ENCODE measurements around the gene PLCH1. TPM values are rescaled to one million over a fixed set of nuclear protein-coding genes. Genes with fewer than 3 reads are reported as not detected.

The PLCH1 gene
- total RNA-seq, 1 donor from 2014 or later, result 32.0 TPM

GRCh38 chr3:155598671-155599070 is 146.2 kb downstream of the PLCH1 start:
- H3K4me2 ChIP-seq, result no peak overlapping the region
- no peaks in the 10 kb centered on the region for H4K20me1 ChIP-seq (ENCODE audit: low read depth)
- no peaks in the 10 kb centered on the region for H3K27me3 ChIP-seq
- no peak for DNase-seq (ENCODE audit: low spot score)
- TF ChIP-seq EZH2 (IDR thresholded peaks at IDR 0.05), result no peak
- TF ChIP-seq EZH2phosphoT487 (IDR thresholded peaks at IDR 0.05), result no peak
- no peak for TF ChIP-seq CTCF (IDR thresholded peaks at IDR 0.05)
- no peak overlapping the region for H3K27ac ChIP-seq
- Mint-ChIP-seq H3K36me3 (peaks cover 11% of the 10 kb centered on the region), H3K27ac (no peak overlapping the region), H3K9me3 (peaks cover 2% of the 10 kb centered on the region), H3K4me1 (peaks cover 6% of the 10 kb centered on the region), H3K4me3 (no peak overlapping the region), H3K27me3 (ENCODE audit: insufficient read depth, low read depth) (no peaks in the 10 kb centered on the region)
- H3K79me2 ChIP-seq (ENCODE audit: low read depth), result no peaks in the 10 kb centered on the region
- no peaks in the 10 kb centered on the region for H3K4me1 ChIP-seq
- H3K9ac ChIP-seq, result no peak overlapping the region
- no peak overlapping the region for H3K4me3 ChIP-seq
- no peak overlapping the region for H2AFZ ChIP-seq (replicated peaks)
- no peaks in the 10 kb centered on the region for H3K36me3 ChIP-seq
- no peaks in the 10 kb centered on the region for H3K9me3 ChIP-seq (ENCODE audit: low read depth)
- no peaks in the 10 kb centered on the region for H3F3A ChIP-seq (ENCODE audit: low read depth)

- no peaks in the 10 kb centered on the region for H3K4me1 ChIP-seq
- H3K27me3 Mint-ChIP-seq (ENCODE audit: insufficient read depth, low read depth), result no peaks in the 10 kb centered on the region
- peaks cover 2% of the 10 kb centered on the region for H3K9me3 Mint-ChIP-seq
- H3K4me3 Mint-ChIP-seq, result no peak overlapping the region
- H3K27ac ChIP-seq, result no peak overlapping the region
- H3K4me3 ChIP-seq, result no peak overlapping the region
- no peaks in the 10 kb centered on the region for H3K9me3 ChIP-seq (ENCODE audit: low read depth)
- no peak overlapping the region for H3K27ac Mint-ChIP-seq
- no peak overlapping the region for H2AFZ ChIP-seq (replicated peaks)
- no peaks in the 10 kb centered on the region for H3K79me2 ChIP-seq (ENCODE audit: low read depth)
- DNase-seq (ENCODE audit: low spot score), result no peak
- no peak overlapping the region for H3K4me2 ChIP-seq
- TF ChIP-seq EZH2phosphoT487 (IDR thresholded peaks at IDR 0.05) (no peak), CTCF (IDR thresholded peaks at IDR 0.05) (no peak), EZH2 (IDR thresholded peaks at IDR 0.05) (no peak)
- H3K9ac ChIP-seq, result no peak overlapping the region
- peaks cover 22% of the 10 kb centered on the region for H3K36me3 Mint-ChIP-seq
- no peaks in the 10 kb centered on the region for H3F3A ChIP-seq (ENCODE audit: low read depth)
- peaks cover 5% of the 10 kb centered on the region for H3K4me1 Mint-ChIP-seq
- H4K20me1 ChIP-seq (ENCODE audit: low read depth), result no peaks in the 10 kb centered on the region
- H3K36me3 ChIP-seq, result no peaks in the 10 kb centered on the region
- H3K27me3 ChIP-seq, result no peaks in the 10 kb centered on the region
Observed at GRCh38 chr3:155596615-155597014, 148.3 kb downstream of the PLCH1 start.

GRCh38 chr3:155595371-155595770 is 149.5 kb downstream of the PLCH1 start:
- Histone ChIP-seq H3K27me3 (no peaks in the 10 kb centered on the region), H3K4me2 (no peak overlapping the region), H3F3A (ENCODE audit: low read depth) (no peaks in the 10 kb centered on the region), H3K4me3 (no peak overlapping the region), H3K27ac (no peak overlapping the region), H3K4me1 (no peaks in the 10 kb centered on the region), H3K9me3 (ENCODE audit: low read depth) (no peaks in the 10 kb centered on the region), H3K9ac (no peak overlapping the region), H3K36me3 (no peaks in the 10 kb centered on the region), H4K20me1 (ENCODE audit: low read depth) (no peaks in the 10 kb centered on the region), H3K79me2 (ENCODE audit: low read depth) (no peaks in the 10 kb centered on the region), H2AFZ (replicated peaks) (no peak overlapping the region)
- no peak overlapping the region for H3K4me3 Mint-ChIP-seq
- no peak overlapping the region for H3K27ac Mint-ChIP-seq
- peaks cover 5% of the 10 kb centered on the region for H3K4me1 Mint-ChIP-seq
- H3K36me3 Mint-ChIP-seq, result peaks cover 29% of the 10 kb centered on the region
- DNase-seq (ENCODE audit: low spot score), result no peak
- H3K27me3 Mint-ChIP-seq (ENCODE audit: insufficient read depth, low read depth), result no peaks in the 10 kb centered on the region
- TF ChIP-seq CTCF (IDR thresholded peaks at IDR 0.05), result no peak
- no peak for TF ChIP-seq EZH2 (IDR thresholded peaks at IDR 0.05)
- TF ChIP-seq EZH2phosphoT487 (IDR thresholded peaks at IDR 0.05), result no peak
- H3K9me3 Mint-ChIP-seq, result peaks cover 2% of the 10 kb centered on the region

Measured in neural progenitor cell (in vitro differentiated cells).